ENCODE results near the gene ST3GAL6.

DNA sequence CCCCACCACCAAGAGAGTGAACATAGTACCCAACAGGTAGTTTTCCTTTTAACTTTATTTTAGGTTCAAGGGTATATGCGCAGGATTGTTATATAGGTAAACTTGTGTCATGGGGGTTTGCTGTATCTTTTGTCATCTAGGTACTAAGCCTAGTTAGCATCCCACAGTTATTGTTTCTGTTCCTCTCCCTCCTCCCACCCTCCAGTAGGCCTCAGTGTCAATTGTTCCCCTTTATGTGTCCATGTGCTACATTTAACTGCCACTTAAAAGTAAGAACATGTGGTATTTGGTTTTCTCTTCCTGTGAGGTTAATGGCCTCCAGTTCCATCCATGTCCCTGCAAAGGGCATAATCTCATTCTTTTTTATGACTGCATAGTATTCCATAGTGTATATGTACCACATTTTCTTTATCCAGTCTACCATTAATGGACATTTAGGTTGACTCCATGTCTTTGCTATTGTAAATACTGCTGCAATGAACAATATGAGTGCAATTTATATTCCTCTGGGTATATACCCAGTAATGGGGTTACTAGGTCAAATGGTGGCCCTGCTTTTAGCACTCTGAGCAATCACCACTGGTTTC, 66.2 kb downstream of the ST3GAL6 start:
- no peak for TF ChIP-seq CTCF (conservative IDR thresholded peaks at IDR 0.05; ENCODE audit: low read length)
- no peak for TF ChIP-seq EZH2phosphoT487 (IDR thresholded peaks at IDR 0.05; ENCODE audit: borderline replicate concordance, low read depth, low read length)

Data from OCI-LY7 (cell line).